IPS DF 4.7 (cell line): Measurements from ENCODE around the gene CCDC61.

Experiments
- DNase-seq: peaks from one replicate; pipeline ENCODE4 v3.0.0-alpha.2; 2013; ENCODE audit warnings: low spot score; ENCODE audit errors: extremely low read depth

The CCDC61 gene

GRCh38 chr19:45973553-45974338 lies 21.5 kb upstream of the CCDC61 start, which contains the start of gene NOVA2:
Gene NOVA2, minus strand, starts transcription at chr19:45973865. Its CDS starts 514 bp downstream, at chr19:45973351.
- DNase-seq = no peak

- no peak for DNase-seq
These were observed 19.8 kb upstream of the CCDC61 start for GRCh38 chr19:45975306-45976070.

- DNase-seq = no peak
These were observed 19.1 kb upstream of the CCDC61 start for GRCh38 chr19:45976178-45976577.

GRCh38 chr19:45978156-45978555 lies 17.1 kb upstream of the CCDC61 start:
- no peak for DNase-seq

GRCh38 chr19:45981350-45981749 lies 13.9 kb upstream of the CCDC61 start:
- no peak for DNase-seq

GRCh38 chr19:45985321-45985720 lies 9.9 kb upstream of the CCDC61 start:
- DNase-seq = no peak

GRCh38 chr19:45990113-45990728 lies 5.0 kb upstream of the CCDC61 start:
- DNase-seq = no peak

GRCh38 chr19:45994456-45994997 lies 740 bp upstream of the CCDC61 start:
- DNase-seq = no peak

GRCh38 chr19:45995715-45996385 lies 583 bp downstream of the CCDC61 start:
- no peak for DNase-seq

GRCh38 chr19:45996933-45997332 lies 1.7 kb downstream of the CCDC61 start:
- no peak for DNase-seq

GRCh38 chr19:45998834-45999233 lies 3.6 kb downstream of the CCDC61 start:
- no peak for DNase-seq

GRCh38 chr19:45999653-46000121 lies 4.4 kb downstream of the CCDC61 start:
- no peak for DNase-seq

GRCh38 chr19:46000491-46001246 lies 5.4 kb downstream of the CCDC61 start:
- DNase-seq = no peak

GRCh38 chr19:46002678-46003275 lies 7.5 kb downstream of the CCDC61 start:
- no peak for DNase-seq

- DNase-seq = no peak
These were observed 11.1 kb downstream of the CCDC61 start for GRCh38 chr19:46006411-46006810.

- no peak for DNase-seq
These were observed 14.6 kb downstream of the CCDC61 start for GRCh38 chr19:46009530-46010510.

- DNase-seq = no peak
These were observed 19.3 kb downstream of the CCDC61 start for GRCh38 chr19:46014534-46014933.

GRCh38 chr19:46014941-46015686 lies 19.8 kb downstream of the CCDC61 start:
- no peak for DNase-seq
